Measurements from ENCODE around the gene TM9SF3. TPM values are rescaled to one million over a fixed set of nuclear protein-coding genes. Genes with fewer than 3 reads are reported as not detected.
A peak's percentile ranks its signal among the peaks of the same experiment; 100 is the strongest.

Gene TM9SF3
- total RNA-seq, 1 donor from 2014 or later = 61.3 TPM

DNA sequence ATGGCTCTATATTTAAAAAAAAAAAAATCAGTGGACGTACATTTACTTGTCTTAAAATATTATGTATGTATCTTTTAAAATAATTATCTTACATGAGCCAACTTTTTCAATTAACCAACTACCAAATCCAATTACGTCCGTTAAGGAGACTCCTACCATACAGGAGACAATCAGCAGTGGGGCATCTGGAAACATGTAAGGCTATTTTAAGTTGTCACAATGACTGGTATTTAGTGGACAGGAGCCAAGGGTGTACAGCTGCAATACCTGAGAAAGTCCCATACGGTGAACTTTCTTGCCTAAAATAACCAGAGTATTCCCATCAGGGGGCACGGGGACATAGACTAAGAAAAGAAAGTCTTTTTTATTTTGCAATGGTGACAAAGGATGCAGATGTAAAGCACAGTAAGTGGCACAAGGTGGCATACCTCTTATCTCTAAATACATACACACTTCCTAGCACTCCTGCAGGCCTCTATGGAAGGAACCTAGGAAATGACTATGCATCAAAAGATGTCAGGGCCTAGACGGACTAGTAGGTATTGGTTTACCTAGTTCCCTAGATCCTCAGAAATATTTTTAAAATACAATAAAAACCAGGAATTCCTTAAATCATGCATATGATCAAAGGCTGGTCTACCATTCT lies 57.1 kb downstream of the TM9SF3 start:
- Histone ChIP-seq H3K4me1 (peaks cover 30% of the 10 kb centered on the region), H3K27me3 (ENCODE audit: low read depth) (no peaks in the 10 kb centered on the region), H3K27ac (replicated peaks) (peak overlapping the region; percentile 34), H3K9me3 (replicated peaks) (no peaks in the 10 kb centered on the region), H3K4me3 (no peak overlapping the region), H3K36me3 (peaks cover 69% of the 10 kb centered on the region)
- intact Hi-C loops (cut with micrococcal nuclease) = no loop called here
- DNase-seq = no peak
- TF ChIP-seq, protein P1, sequence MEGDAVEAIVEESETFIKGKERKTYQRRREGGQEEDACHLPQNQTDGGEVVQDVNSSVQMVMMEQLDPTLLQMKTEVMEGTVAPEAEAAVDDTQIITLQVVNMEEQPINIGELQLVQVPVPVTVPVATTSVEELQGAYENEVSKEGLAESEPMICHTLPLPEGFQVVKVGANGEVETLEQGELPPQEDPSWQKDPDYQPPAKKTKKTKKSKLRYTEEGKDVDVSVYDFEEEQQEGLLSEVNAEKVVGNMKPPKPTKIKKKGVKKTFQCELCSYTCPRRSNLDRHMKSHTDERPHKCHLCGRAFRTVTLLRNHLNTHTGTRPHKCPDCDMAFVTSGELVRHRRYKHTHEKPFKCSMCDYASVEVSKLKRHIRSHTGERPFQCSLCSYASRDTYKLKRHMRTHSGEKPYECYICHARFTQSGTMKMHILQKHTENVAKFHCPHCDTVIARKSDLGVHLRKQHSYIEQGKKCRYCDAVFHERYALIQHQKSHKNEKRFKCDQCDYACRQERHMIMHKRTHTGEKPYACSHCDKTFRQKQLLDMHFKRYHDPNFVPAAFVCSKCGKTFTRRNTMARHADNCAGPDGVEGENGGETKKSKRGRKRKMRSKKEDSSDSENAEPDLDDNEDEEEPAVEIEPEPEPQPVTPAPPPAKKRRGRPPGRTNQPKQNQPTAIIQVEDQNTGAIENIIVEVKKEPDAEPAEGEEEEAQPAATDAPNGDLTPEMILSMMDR (IDR thresholded peaks at IDR 0.05; ENCODE audit: borderline replicate concordance) = no peak

DNA sequence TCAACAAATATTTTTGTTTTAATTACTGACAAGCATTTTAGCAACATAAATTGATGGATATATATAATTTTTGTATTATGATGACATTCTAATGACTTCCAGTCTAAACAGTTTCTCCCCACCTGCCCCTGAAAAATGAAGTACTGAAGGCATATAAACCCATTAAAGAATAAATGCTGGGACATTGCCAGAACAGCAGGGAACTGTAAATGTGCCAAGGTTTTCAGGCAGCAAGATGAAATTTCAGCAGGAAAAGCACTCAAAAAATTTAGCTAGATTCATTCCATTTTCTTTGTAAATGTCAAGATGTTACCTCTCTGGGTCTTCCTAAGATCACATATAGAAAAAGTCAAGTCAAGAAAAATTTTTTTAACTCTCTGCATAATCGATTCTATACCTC lies 62.1 kb downstream of the TM9SF3 start:
- no peak for DNase-seq

DNA sequence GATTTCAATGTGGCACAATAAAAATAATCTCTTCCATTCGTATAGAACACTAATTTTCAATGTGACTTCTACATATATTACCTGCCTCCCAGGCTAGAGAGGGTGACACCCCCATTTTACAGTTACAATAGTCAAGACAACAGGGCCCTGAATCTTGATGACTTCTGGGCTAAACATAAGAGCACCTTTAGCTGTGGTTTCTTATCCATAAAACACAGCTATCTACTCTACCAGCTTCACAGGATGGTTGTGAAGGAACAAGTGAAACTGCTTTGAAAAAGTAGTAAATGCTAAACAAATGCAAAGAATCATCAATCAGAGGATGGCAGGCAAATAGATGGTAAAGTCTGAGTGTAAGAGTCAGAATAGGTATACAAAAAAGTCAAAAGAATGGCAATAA lies 69.5 kb downstream of the TM9SF3 start:
- Histone ChIP-seq H3K4me3 (no peak overlapping the region), H3K9me3 (replicated peaks) (no peaks in the 10 kb centered on the region), H3K27ac (replicated peaks) (no peak overlapping the region), H3K36me3 (peaks cover 22% of the 10 kb centered on the region), H3K27me3 (ENCODE audit: low read depth) (no peaks in the 10 kb centered on the region), H3K4me1 (peaks cover 22% of the 10 kb centered on the region)
- intact Hi-C loops (cut with micrococcal nuclease) = no loop called here
- TF ChIP-seq, protein P1 (IDR thresholded peaks at IDR 0.05; ENCODE audit: borderline replicate concordance) = no peak
- no peak for DNase-seq

More for the DNA sequence above, 62.1 kb downstream of the TM9SF3 start:
- TF ChIP-seq, protein P1 (IDR thresholded peaks at IDR 0.05; ENCODE audit: borderline replicate concordance) = no peak
- Histone ChIP-seq H3K4me3 (no peak overlapping the region), H3K4me1 (peaks cover 20% of the 10 kb centered on the region), H3K27ac (replicated peaks) (no peak overlapping the region), H3K36me3 (peaks cover 66% of the 10 kb centered on the region), H3K9me3 (replicated peaks) (no peaks in the 10 kb centered on the region), H3K27me3 (ENCODE audit: low read depth) (no peaks in the 10 kb centered on the region)
- intact Hi-C loops (cut with micrococcal nuclease) = no loop called here

DNA sequence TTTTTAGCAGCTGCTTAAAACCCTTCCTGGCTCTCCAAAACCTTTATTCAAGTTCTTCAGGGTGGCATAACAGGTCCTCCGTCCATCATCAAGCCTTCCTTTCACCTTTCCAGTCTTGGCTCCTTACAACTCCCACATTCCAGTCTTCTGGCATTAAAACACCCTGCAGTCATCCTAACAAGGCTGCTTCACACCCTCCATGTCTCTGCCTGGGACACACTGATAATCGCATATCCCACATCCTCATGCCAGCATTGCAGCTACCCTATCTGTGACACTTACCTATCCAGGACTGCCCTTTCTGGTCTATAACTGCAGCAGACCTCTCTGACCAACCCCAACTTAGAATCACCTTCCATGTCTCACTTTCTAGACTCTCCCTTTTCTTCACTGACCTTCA lies 70.5 kb downstream of the TM9SF3 start:
- Histone ChIP-seq H3K27me3 (ENCODE audit: low read depth) (no peaks in the 10 kb centered on the region), H3K36me3 (peaks cover 14% of the 10 kb centered on the region), H3K27ac (replicated peaks) (no peak overlapping the region), H3K9me3 (replicated peaks) (no peaks in the 10 kb centered on the region), H3K4me1 (peaks cover 29% of the 10 kb centered on the region), H3K4me3 (no peak overlapping the region)
- no peak for DNase-seq
- intact Hi-C loops (cut with micrococcal nuclease) = no loop called here
- TF ChIP-seq, protein P1 (IDR thresholded peaks at IDR 0.05; ENCODE audit: borderline replicate concordance) = no peak

DNA sequence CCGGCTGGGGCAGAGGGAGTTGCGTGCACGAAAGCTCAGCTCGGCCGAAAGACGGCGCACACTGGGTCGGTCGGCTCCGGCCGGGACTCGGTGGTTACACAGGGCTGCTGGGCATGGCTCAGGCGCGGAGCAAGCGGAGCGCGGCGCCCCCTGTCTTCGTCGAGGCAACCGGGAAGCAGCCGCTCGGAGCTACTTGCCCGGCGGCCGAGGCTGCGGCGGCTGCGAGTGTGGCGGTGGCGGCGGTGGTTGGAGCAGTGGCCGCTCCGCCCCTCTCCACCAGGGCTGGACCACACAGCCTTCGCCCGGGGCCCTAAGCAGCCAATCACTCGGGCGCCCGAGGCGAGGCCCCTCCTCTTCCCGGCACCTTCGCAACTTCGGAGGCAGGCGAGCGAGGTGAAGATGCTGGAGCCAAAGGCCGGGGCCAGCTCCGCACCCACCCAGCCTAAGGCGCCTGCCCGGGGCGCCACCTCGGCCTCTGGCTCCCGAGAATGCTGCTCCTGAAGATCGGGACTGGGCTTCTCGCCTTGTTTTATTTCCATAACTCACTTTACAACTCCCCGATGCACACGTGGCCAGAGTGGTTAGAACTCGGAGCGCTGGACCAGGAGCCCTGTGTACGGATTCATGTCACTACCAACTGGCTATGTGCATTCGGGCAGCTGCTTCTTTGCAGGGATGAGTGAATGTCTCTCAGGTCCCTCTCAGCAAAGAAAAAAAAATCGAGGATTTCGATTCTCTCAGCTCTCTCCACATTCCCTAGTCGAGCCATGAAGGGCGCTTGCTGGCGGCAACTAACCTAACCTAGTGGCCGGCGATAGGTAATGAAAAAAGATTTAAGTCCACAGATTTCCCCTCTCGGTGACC lies 72.9 kb downstream of the TM9SF3 start, which contains the start of gene TLL2:
Gene TLL2, minus strand, starts transcription at position 229 of the 864 bp plus-strand sequence. CDS start 241 bp downstream, outside the sequence.
- Histone ChIP-seq H3K4me1 (peaks cover 29% of the 10 kb centered on the region), H3K4me3 (peak within 1 kb of the TSS; percentile 80), H3K27me3 (ENCODE audit: low read depth) (no peaks in the 10 kb centered on the region), H3K27ac (replicated peaks) (peak within 1 kb of the TSS; percentile 85), H3K36me3 (peaks cover 5% of the 10 kb centered on the region), H3K9me3 (replicated peaks) (no peaks in the 10 kb centered on the region)
- peak; percentile 92 for DNase-seq
- TF ChIP-seq, protein P1 (IDR thresholded peaks at IDR 0.05; ENCODE audit: borderline replicate concordance) = peak; percentile 88
- intact Hi-C loops (cut with micrococcal nuclease) = loop anchor here (5.0 kb wide), 1 partner anchor 117 kb away; no protein-coding TSS in a partner anchor

All from left ventricle myocardium inferior (tissue), 1 donor.